ENCODE data around the gene RGP1.

Gene RGP1

DNA sequence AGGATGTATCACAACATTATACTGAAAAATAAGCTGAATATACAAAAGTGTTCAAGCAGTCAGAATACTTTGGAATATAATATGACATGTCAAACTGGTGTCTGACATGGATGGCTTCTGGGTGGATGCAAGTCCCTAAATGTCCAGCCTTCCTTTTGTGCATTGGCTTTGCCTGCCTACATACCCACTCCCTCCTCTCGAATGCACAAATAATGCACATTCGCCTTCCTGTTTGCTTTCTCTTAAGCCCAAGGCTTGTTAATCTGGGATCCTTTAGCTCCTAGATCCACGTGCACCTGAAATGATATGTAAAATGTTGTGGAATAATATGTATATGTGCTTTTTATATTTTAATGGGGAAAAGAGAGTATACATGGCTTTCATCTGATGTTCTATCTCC lies 29.4 kb downstream of the RGP1 start:
- H3F3A ChIP-seq (ENCODE audit: control insufficient read depth, insufficient read depth): no peaks in the 10 kb centered on the region
- no peaks in the 10 kb centered on the region for H3K9me2 ChIP-seq (replicated peaks; ENCODE audit: control insufficient read depth, low read length)
- H3K9me3 ChIP-seq (ENCODE audit: control insufficient read depth, insufficient read depth, low read length): no peaks in the 10 kb centered on the region
- no peaks in the 10 kb centered on the region for H3K27me3 ChIP-seq (ENCODE audit: control insufficient read depth, low read length)
- H3K4me1 ChIP-seq (ENCODE audit: control insufficient read depth, low read length): peaks cover 16% of the 10 kb centered on the region
- TF ChIP-seq EZH2phosphoT487 (IDR thresholded peaks at IDR 0.05; ENCODE audit: borderline replicate concordance, low read length) (no peak), CTCF (IDR thresholded peaks at IDR 0.05; ENCODE audit: low read depth, low read length, poor library complexity, severe bottlenecking) (no peak)
- H3K4me2 ChIP-seq (ENCODE audit: low read length): no peak overlapping the region
- H3K27ac ChIP-seq (ENCODE audit: low read depth, low read length): no peak overlapping the region
- no peaks in the 10 kb centered on the region; the same call in 1 of the 2 replicates for H3K36me3 ChIP-seq (ENCODE audit: control insufficient read depth, low read length)
- no peaks in the 10 kb centered on the region for H4K20me1 ChIP-seq (ENCODE audit: control insufficient read depth, insufficient read depth, low read depth, low read length)
- no peak overlapping the region for H3K4me3 ChIP-seq (ENCODE audit: low read length)
- no peaks in the 10 kb centered on the region for H3K79me2 ChIP-seq (ENCODE audit: control insufficient read depth, low read length)

- Histone ChIP-seq H3K27me3 (ENCODE audit: control insufficient read depth, low read length) (no peaks in the 10 kb centered on the region), H3K9me2 (replicated peaks; ENCODE audit: control insufficient read depth, low read length) (no peaks in the 10 kb centered on the region), H3K4me1 (ENCODE audit: control insufficient read depth, low read length) (peaks cover 4% of the 10 kb centered on the region), H4K20me1 (ENCODE audit: control insufficient read depth, insufficient read depth, low read depth, low read length) (no peaks in the 10 kb centered on the region), H3K4me3 (ENCODE audit: low read length) (no peak overlapping the region), H3K36me3 (ENCODE audit: control insufficient read depth, low read length) (no peaks in the 10 kb centered on the region), H3K9me3 (ENCODE audit: control insufficient read depth, insufficient read depth, low read length) (no peaks in the 10 kb centered on the region), H3K4me2 (ENCODE audit: low read length) (no peak overlapping the region), H3K79me2 (ENCODE audit: control insufficient read depth, low read length) (no peaks in the 10 kb centered on the region), H3K27ac (ENCODE audit: low read depth, low read length) (no peak overlapping the region), H3F3A (ENCODE audit: control insufficient read depth, insufficient read depth) (no peaks in the 10 kb centered on the region)
- TF ChIP-seq EZH2phosphoT487 (IDR thresholded peaks at IDR 0.05; ENCODE audit: borderline replicate concordance, low read length): no peak
- no peak for TF ChIP-seq CTCF (IDR thresholded peaks at IDR 0.05; ENCODE audit: low read depth, low read length, poor library complexity, severe bottlenecking)
These were observed 32.0 kb downstream of the RGP1 start for GRCh38 chr9:35781066-35781465.

DNA sequence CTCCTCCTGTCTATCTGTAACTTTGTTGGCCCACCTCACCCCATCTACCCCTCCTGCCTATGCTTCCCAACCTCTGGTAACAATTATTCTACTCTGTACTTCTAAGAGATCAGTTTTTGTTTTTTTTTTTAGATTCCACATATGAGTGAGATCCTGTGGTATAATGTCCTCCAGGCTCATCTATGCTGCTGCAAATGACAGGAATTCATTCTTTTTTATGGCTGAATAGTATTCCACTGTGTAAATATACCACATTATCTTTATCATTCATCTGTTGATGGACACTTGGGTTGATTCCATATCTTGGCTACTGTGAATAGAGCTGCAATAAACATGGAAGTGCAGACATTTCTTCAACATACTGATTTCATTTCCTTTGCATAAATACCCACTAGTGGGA lies 34.3 kb downstream of the RGP1 start:
- Histone ChIP-seq H3K4me1 (ENCODE audit: control insufficient read depth, low read length) (no peaks in the 10 kb centered on the region), H3F3A (ENCODE audit: control insufficient read depth, insufficient read depth) (no peaks in the 10 kb centered on the region), H3K9me2 (replicated peaks; ENCODE audit: control insufficient read depth, low read length) (no peaks in the 10 kb centered on the region), H3K4me2 (ENCODE audit: low read length) (no peak overlapping the region), H3K4me3 (ENCODE audit: low read length) (no peak overlapping the region), H3K9me3 (ENCODE audit: control insufficient read depth, insufficient read depth, low read length) (no peaks in the 10 kb centered on the region), H3K27ac (ENCODE audit: low read depth, low read length) (no peak overlapping the region), H4K20me1 (ENCODE audit: control insufficient read depth, insufficient read depth, low read depth, low read length) (no peaks in the 10 kb centered on the region), H3K36me3 (ENCODE audit: control insufficient read depth, low read length) (no peaks in the 10 kb centered on the region), H3K79me2 (ENCODE audit: control insufficient read depth, low read length) (no peaks in the 10 kb centered on the region), H3K27me3 (ENCODE audit: control insufficient read depth, low read length) (no peaks in the 10 kb centered on the region)
- no peak for TF ChIP-seq CTCF (IDR thresholded peaks at IDR 0.05; ENCODE audit: low read depth, low read length, poor library complexity, severe bottlenecking)
- no peak for TF ChIP-seq EZH2phosphoT487 (IDR thresholded peaks at IDR 0.05; ENCODE audit: borderline replicate concordance, low read length)

DNA sequence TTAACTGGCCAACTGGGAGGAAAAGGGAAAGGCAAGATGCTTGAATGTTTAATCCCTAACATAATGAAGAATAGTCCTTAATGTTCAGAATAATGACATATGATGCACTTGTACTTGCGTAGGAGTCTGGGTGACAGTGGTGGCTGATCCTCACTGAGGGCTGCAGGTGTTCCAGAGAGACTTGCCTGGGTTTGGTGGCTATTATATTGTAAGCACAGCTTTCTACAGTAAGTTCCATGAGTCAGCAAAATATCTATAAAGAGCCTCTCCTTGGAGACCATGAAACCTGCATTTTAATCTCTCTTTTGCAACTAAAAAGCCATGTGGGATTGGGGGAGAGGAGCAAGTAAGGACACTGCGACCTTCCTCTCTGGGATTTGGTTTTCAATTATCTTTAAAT lies 40.5 kb downstream of the RGP1 start:
- H3K79me2 ChIP-seq (ENCODE audit: control insufficient read depth, low read length): no peaks in the 10 kb centered on the region
- no peaks in the 10 kb centered on the region for H4K20me1 ChIP-seq (ENCODE audit: control insufficient read depth, insufficient read depth, low read depth, low read length)
- no peaks in the 10 kb centered on the region for H3K9me3 ChIP-seq (ENCODE audit: control insufficient read depth, insufficient read depth, low read length)
- H3K27ac ChIP-seq (ENCODE audit: low read depth, low read length): no peak overlapping the region
- H3K4me1 ChIP-seq (ENCODE audit: control insufficient read depth, low read length): no peaks in the 10 kb centered on the region
- TF ChIP-seq CTCF (IDR thresholded peaks at IDR 0.05; ENCODE audit: low read depth, low read length, poor library complexity, severe bottlenecking): no peak
- no peak for TF ChIP-seq EZH2phosphoT487 (IDR thresholded peaks at IDR 0.05; ENCODE audit: borderline replicate concordance, low read length)
- H3K27me3 ChIP-seq (ENCODE audit: control insufficient read depth, low read length): no peaks in the 10 kb centered on the region
- no peak overlapping the region for H3K4me2 ChIP-seq (ENCODE audit: low read length)
- no peaks in the 10 kb centered on the region for H3K9me2 ChIP-seq (replicated peaks; ENCODE audit: control insufficient read depth, low read length)
- no peak overlapping the region for H3K4me3 ChIP-seq (ENCODE audit: low read length)
- H3F3A ChIP-seq (ENCODE audit: control insufficient read depth, insufficient read depth): no peaks in the 10 kb centered on the region
- H3K36me3 ChIP-seq (ENCODE audit: control insufficient read depth, low read length): no peaks in the 10 kb centered on the region

Measured in DOHH2 (cell line).